ENCODE data around the gene BMP7. TPM values are rescaled to one million over a fixed set of nuclear protein-coding genes. Genes with fewer than 3 reads are reported as not detected.
"Not testable (repeated sequence)": the region's sequence is repeated elsewhere in the genome, so short reads cannot be mapped to it uniquely, and the experiment has no call there.

BMP7 gene
- total RNA-seq, 2 experiments from 2014 or later = not detected

DNA sequence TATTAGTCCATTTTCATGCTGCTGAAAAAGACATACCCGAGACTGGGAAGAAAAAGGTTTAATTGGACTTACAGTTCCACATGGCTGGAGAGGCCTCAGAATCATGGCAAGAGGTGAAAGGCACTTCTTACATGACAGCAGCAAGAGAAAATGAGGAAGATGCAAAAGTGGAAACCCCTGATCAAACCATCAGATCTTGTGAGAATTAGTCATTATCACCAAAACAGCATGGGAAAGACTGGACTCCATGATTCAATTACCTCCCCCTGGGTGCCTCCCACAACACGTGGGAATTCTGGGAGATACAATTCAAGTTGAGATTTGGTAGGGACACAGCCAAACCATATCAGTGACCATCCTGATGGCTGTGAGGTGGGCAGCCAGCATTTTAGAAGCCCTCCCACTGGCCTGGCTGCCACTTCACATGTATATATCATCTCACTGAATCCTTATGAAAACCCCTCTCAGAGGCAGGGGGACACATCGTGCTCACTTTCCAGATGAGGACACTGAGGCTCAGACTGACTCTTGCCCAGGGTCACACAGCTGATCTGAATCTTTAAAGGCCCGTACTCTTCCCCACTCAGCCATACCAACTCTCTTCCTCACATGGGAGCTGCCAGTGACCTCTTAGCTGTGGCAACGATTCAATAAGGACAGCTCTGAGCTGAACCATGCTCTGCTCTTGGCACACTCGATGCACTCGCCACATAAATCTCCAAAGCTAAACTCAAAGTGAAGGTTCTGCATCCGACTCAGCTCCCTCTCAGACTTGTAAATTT, 25.7 kb downstream of the BMP7 start:
- DNase-seq = no peak
- H3K27me3 Mint-ChIP-seq (ENCODE audit: low read depth) = peaks cover 18% of the 10 kb centered on the region
- CTCF ChIA-PET = no interaction called here
- intact Hi-C loops (cut with micrococcal nuclease) = no loop called here
- H3K36me3 Mint-ChIP-seq (ENCODE audit: low read depth) = no peaks in the 10 kb centered on the region
- H3K4me1 Mint-ChIP-seq (ENCODE audit: low read depth) = no peaks in the 10 kb centered on the region
- no peak overlapping the region for H3K4me3 Mint-ChIP-seq
- H3K9me3 Mint-ChIP-seq = peaks cover 4% of the 10 kb centered on the region
- no peak overlapping the region for H3K27ac Mint-ChIP-seq

DNA sequence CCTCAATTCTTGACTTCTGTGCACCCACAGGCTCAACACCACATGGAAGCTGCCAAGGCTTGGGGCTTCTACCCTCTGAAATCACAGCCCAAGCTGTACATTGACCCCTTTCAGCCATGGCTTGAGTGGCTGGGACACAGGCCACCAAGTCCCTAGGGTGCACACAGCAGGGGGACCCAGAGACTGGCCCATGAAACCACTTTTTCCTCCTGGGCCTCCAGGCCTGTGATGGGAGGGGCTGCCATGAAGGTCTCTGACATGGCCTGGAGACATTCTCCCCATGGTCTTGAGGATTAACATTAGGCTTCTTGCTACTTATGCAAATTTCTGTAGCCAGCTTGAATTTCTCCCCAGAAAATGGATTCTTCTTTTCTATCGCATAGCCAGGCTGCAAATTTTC, 26.7 kb downstream of the BMP7 start:
- H3K4me3 Mint-ChIP-seq; H3K4me1 Mint-ChIP-seq (ENCODE audit: low read depth); H3K9me3 Mint-ChIP-seq; DNase-seq; H3K36me3 Mint-ChIP-seq (ENCODE audit: low read depth); CTCF ChIA-PET; intact Hi-C loops (cut with micrococcal nuclease); H3K27ac Mint-ChIP-seq: not testable (repeated sequence)
- peaks cover 26% of the 10 kb centered on the region for H3K27me3 Mint-ChIP-seq (ENCODE audit: low read depth)

DNA sequence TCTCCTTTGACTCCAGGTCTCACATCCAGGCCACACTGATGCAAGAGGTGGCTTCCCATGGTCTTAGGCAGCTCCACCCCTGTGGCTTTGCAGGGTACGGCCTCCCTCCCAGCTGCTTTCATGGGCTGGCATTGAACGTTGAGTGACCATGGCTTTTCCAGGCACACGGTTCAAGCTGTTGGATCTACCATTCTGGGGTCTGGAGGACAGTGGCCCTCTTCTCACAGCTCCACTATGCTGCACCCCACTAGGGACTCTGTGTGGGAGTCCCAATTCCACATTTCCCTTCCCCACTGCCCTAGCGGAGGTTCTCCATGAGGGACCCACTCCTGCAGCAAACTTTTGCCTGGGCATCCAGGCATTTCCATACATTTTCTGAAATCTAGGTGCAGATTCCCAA, 27.1 kb downstream of the BMP7 start:
- DNase-seq; H3K27ac Mint-ChIP-seq; intact Hi-C loops (cut with micrococcal nuclease); CTCF ChIA-PET; H3K4me3 Mint-ChIP-seq; H3K36me3 Mint-ChIP-seq (ENCODE audit: low read depth); H3K4me1 Mint-ChIP-seq (ENCODE audit: low read depth); H3K9me3 Mint-ChIP-seq: not testable (repeated sequence)
- H3K27me3 Mint-ChIP-seq (ENCODE audit: low read depth) = peaks cover 27% of the 10 kb centered on the region

DNA sequence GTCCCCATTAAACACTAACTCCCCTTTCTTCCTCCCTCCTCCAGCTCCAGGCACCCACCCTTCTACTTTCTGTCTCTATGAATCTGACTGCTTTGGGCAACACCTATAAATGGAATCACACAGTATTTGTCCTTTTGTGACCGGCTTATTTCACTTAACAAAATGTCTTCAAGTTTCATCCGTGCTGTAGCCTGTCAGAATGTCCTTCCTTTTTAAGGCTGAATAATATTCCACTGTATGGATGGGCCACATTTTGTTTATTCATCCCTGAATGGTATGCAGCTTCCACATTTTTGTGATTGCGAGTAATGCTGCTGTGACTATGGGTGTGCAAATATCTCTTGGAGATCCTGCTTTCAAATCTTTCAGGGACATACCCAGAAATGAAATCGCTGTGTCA, 28.4 kb downstream of the BMP7 start:
- Mint-ChIP-seq H3K4me3 (no peak overlapping the region), H3K27ac (no peak overlapping the region), H3K4me1 (ENCODE audit: low read depth) (no peaks in the 10 kb centered on the region), H3K9me3 (peaks cover 4% of the 10 kb centered on the region), H3K27me3 (ENCODE audit: low read depth) (peaks cover 29% of the 10 kb centered on the region), H3K36me3 (ENCODE audit: low read depth) (no peaks in the 10 kb centered on the region)
- intact Hi-C loops (cut with micrococcal nuclease) = no loop called here
- no peak for DNase-seq
- CTCF ChIA-PET = no interaction called here

DNA sequence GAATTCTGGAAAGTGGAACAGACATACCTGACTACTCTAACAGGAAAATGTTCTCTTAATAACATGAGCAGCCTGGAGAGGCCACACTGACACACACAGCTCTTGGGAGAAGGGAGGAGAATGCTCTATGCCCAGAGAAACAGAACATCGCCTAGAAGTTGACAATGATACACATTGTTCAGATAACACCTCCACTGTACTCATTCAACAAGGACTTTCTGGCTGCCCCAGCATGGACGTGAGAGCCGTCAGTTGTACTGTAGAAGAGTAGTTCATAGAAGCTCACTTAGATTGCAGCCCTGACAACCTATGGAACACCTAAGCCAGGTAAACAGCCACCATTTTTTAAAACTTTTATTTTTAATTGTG, 28.9 kb downstream of the BMP7 start:
- Mint-ChIP-seq H3K9me3 (peaks cover 4% of the 10 kb centered on the region), H3K4me3 (no peak overlapping the region), H3K27me3 (ENCODE audit: low read depth) (peaks cover 29% of the 10 kb centered on the region), H3K27ac (no peak overlapping the region), H3K36me3 (ENCODE audit: low read depth) (no peaks in the 10 kb centered on the region), H3K4me1 (ENCODE audit: low read depth) (no peaks in the 10 kb centered on the region)
- CTCF ChIA-PET = no interaction called here
- DNase-seq = no peak
- intact Hi-C loops (cut with micrococcal nuclease) = no loop called here

DNA sequence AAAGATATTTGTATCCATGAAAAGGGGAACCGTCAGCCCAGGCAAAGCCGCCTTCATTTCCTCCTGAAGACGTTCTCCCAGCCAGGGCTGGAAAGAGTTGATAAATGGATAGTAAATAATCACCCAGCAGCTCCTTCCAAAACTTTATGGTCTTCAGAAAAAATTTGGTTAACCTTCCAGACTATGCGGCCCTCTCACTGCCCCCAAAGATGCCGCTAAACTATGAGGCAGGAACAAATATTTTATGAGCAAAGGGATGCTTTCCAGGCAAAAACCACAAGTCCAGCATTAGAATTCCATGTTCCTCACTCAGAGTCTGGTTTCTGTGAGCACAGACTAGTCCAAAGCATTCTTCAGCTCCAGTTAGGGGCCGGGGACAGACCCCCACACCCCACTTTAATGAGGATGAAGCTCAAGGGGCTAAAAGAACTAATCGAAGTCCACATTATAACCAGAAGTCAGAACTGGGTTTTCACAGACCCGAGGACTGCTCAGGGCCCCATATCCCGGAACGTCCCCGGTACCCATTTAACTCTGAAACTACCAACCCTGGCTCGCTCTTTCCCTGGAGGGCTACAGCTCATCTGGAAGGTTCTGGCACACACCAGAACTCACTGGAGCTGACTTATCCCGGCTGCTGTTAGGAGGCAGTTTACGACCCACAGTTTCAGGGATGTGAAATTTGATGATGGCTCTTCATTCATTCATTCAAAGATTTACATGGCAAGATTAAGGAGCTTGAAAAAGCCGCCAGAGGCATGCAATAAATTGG, 29.4 kb downstream of the BMP7 start:
- H3K27me3 Mint-ChIP-seq (ENCODE audit: low read depth) = peaks cover 29% of the 10 kb centered on the region
- H3K4me3 Mint-ChIP-seq = no peak overlapping the region
- peaks cover 4% of the 10 kb centered on the region for H3K9me3 Mint-ChIP-seq
- CTCF ChIA-PET = no interaction called here
- DNase-seq = no peak
- H3K36me3 Mint-ChIP-seq (ENCODE audit: low read depth) = no peaks in the 10 kb centered on the region
- no peaks in the 10 kb centered on the region for H3K4me1 Mint-ChIP-seq (ENCODE audit: low read depth)
- intact Hi-C loops (cut with micrococcal nuclease) = no loop called here
- no peak overlapping the region for H3K27ac Mint-ChIP-seq

DNA sequence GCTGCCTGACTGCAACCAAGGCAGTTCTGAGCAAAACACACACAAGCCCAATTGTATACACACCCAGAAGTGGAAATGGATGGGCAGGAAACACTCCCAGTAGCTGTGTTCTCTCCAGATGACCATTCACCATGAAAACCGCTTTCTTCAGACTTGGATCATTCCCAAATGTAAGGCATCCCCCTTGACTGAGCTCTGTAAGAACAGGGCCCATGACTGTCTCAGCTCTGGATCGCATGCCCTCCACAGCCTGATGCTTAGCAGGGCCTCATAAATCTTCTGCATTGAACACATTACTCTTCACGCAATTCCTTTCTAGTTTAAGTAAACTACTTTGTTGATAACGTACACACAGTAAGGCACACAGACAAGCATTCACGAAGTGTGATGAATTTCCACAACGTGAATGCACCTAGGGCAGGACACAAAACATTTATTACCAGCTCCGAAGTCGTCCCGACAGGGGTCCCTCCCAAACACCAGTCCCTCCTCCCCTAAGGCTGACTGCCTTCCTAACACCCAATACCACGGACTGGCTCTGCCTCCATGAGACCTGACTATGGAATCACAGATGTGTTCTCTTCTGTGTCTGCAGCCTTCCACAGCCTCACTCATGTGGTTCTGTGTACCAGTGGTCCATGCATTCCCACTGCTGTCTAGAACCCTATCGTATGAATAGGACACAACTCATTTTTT, 31.7 kb downstream of the BMP7 start:
- Mint-ChIP-seq H3K9me3 (no peaks in the 10 kb centered on the region), H3K36me3 (ENCODE audit: low read depth) (no peaks in the 10 kb centered on the region), H3K27me3 (ENCODE audit: low read depth) (peaks cover 29% of the 10 kb centered on the region), H3K4me1 (ENCODE audit: low read depth) (no peaks in the 10 kb centered on the region), H3K4me3 (no peak overlapping the region), H3K27ac (no peak overlapping the region)
- intact Hi-C loops (cut with micrococcal nuclease) = no loop called here
- CTCF ChIA-PET = no interaction called here
- DNase-seq = no peak

DNA sequence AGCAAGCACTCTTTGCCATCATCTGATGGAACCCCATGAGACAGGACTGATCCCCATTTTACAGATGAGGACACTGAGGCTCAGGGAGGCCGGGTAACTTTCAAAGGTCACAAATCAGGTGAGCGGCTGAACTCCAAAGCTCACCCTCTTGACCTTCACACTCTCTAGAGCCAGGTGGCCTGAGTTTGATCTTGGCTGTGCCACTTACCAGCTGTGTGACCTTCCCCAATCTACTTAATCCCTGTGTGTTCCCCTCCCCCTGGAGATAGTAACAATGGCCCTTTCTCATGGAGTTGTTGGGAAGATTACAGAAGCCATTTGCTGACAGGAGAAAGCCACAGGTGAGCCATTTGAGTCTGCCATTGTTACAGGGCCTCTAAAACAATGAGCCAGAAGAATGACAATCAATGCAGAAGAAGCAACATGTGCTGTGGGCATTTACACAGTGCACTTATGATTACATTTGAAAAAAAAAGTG, 34.5 kb downstream of the BMP7 start:
- Mint-ChIP-seq H3K9me3 (no peaks in the 10 kb centered on the region), H3K4me3 (no peak overlapping the region), H3K27ac (no peak overlapping the region), H3K4me1 (ENCODE audit: low read depth) (no peaks in the 10 kb centered on the region), H3K27me3 (ENCODE audit: low read depth) (peaks cover 22% of the 10 kb centered on the region), H3K36me3 (ENCODE audit: low read depth) (no peaks in the 10 kb centered on the region)
- DNase-seq = no peak
- CTCF ChIA-PET = no interaction called here
- intact Hi-C loops (cut with micrococcal nuclease) = no loop called here

DNA sequence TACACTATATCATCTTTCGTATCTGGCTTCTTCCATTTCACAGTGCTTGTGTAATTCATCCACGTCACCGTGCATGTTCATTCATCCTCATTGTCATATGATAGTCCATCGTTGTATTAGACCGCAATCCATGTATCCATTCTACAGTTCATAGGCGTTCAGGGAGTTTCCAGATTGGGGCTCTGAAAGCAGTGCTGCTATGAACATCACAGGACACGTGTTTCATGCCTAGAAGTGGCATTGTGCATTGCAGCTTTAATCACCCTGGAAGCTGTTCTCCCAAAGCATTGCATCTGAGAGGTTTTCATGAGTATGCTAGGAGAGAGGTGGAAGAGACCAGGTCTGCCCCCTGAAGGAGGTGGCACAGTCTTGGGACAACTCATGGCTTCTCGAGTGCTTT, 35.3 kb downstream of the BMP7 start:
- Mint-ChIP-seq H3K4me1 (ENCODE audit: low read depth) (no peaks in the 10 kb centered on the region), H3K27ac (no peak overlapping the region), H3K36me3 (ENCODE audit: low read depth) (no peaks in the 10 kb centered on the region), H3K27me3 (ENCODE audit: low read depth) (peaks cover 17% of the 10 kb centered on the region), H3K9me3 (no peaks in the 10 kb centered on the region), H3K4me3 (no peak overlapping the region)
- DNase-seq = no peak
- CTCF ChIA-PET = no interaction called here
- intact Hi-C loops (cut with micrococcal nuclease) = no loop called here

DNA sequence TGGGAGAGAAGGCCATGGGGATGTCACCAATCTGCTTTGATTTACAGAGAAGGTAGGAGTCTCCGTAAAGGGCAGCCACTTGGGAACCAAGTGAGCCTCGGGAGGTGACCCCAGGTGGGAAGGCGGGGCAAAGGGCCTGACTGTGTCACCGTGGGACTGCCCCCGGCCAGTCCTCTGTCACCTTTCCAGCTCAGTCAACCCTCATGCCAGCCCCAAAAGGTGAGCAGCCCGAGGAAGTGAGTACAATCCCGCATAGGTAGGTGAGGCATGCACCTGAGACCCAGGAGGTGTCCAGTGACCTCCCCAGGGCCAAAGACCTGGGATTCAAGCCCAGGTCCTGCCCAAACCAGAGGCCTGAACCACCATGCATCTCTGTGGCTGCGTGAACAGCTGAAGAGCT, 36.2 kb downstream of the BMP7 start:
- peaks cover 9% of the 10 kb centered on the region for H3K27me3 Mint-ChIP-seq (ENCODE audit: low read depth)
- no peaks in the 10 kb centered on the region for H3K36me3 Mint-ChIP-seq (ENCODE audit: low read depth)
- H3K4me1 Mint-ChIP-seq (ENCODE audit: low read depth) = no peaks in the 10 kb centered on the region
- no peak for DNase-seq
- no peak overlapping the region for H3K4me3 Mint-ChIP-seq
- CTCF ChIA-PET = no interaction called here
- H3K9me3 Mint-ChIP-seq = no peaks in the 10 kb centered on the region
- no peak overlapping the region for H3K27ac Mint-ChIP-seq
- intact Hi-C loops (cut with micrococcal nuclease) = no loop called here

DNA sequence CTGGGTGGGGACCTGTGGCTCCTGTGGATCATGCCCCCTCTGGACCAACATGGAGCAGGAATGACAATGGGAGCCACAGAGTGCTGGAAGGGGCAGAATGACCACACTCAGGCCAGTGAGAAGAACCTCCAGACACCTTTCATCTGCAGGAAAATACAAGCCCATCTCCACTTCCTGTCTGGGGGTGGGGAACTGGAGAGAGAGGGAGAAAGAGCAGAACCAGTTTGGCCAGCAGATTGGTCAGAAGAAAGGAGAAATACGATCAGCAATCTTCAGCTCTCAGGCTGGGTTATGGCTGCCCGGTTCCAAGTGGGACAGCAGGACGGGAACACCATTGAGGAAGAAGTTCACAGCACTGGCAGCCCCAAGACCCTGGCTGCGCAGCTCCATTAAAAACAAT, 37.0 kb downstream of the BMP7 start:
- no peak for DNase-seq
- Mint-ChIP-seq H3K4me3 (no peak overlapping the region), H3K4me1 (ENCODE audit: low read depth) (no peaks in the 10 kb centered on the region), H3K9me3 (no peaks in the 10 kb centered on the region), H3K27me3 (ENCODE audit: low read depth) (peaks cover 9% of the 10 kb centered on the region), H3K36me3 (ENCODE audit: low read depth) (no peaks in the 10 kb centered on the region), H3K27ac (no peak overlapping the region)
- intact Hi-C loops (cut with micrococcal nuclease) = no loop called here
- CTCF ChIA-PET = no interaction called here

DNA sequence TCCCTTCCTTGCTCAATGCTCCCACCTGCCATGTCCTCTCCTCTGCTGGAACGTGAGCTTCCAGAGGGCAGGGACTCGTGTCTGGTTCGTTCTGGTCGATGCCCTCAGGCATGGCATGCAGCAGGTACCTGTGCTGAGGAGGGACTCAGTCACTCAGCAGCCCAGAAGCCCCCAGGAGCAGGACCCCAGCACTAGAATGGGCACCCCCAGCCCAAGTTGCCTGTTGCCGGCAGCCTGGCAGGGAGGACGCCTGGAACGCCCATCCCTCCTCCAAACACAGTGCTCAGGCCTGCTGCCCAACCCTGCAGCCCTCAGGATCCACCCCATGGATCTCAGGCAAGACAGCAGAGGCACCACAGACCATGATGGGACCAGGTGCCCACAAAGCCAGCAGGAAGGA, 40.6 kb downstream of the BMP7 start:
- no peaks in the 10 kb centered on the region for H3K9me3 Mint-ChIP-seq
- no peak overlapping the region for H3K27ac Mint-ChIP-seq
- CTCF ChIA-PET = interaction anchor here (0.7 kb wide), 1 partner anchor 120 kb away, joined by 3 read pairs; no protein-coding TSS in a partner anchor
- H3K27me3 Mint-ChIP-seq (ENCODE audit: low read depth) = peaks cover 9% of the 10 kb centered on the region
- no peak overlapping the region for H3K4me3 Mint-ChIP-seq
- no peaks in the 10 kb centered on the region for H3K36me3 Mint-ChIP-seq (ENCODE audit: low read depth)
- H3K4me1 Mint-ChIP-seq (ENCODE audit: low read depth) = no peaks in the 10 kb centered on the region
- intact Hi-C loops (cut with micrococcal nuclease) = no loop called here
- no peak for DNase-seq

Measured in activated naive CD4-positive, alpha-beta T cell treated with anti-CD3 and anti-CD28 coated beads for 36 hours (primary cell).